Panc1 (cell line): ENCODE data around the gene CHST1.

Experiments used
- POLR2AphosphoS5 ChIP-seq: IDR thresholded peaks from 2 replicates; pipeline ENCODE4 v1.6.1; 2012; ENCODE audit warnings: mild to moderate bottlenecking, low read depth, low read length, moderate library complexity
- TCF7L2 ChIP-seq: IDR thresholded peaks from 2 replicates; pipeline ENCODE4 v1.6.1; 2011; ENCODE audit warnings: mild to moderate bottlenecking, low read depth, low read length, inconsistent platforms
- TF ChIP-seq, protein P1 (sequence below): fragments of 450-650 bp; IDR thresholded peaks from 2 replicates; pipeline ENCODE4 v1.5.1; 2017; ENCODE audit warnings: mild to moderate bottlenecking
- TF ChIP-seq, protein P2 (sequence below), 2 experiments: IDR thresholded peaks; 2 replicates each; pipeline ENCODE4 v1.6.1; 2011 to 2012; ENCODE audit warnings: low read depth in 2 of 2, control low read depth in 1 of 2, low read length in 1 of 2, mild to moderate bottlenecking in 1 of 2, moderate library complexity in 1 of 2; ENCODE audit not compliant: insufficient read depth in 1 of 2

DNA sequence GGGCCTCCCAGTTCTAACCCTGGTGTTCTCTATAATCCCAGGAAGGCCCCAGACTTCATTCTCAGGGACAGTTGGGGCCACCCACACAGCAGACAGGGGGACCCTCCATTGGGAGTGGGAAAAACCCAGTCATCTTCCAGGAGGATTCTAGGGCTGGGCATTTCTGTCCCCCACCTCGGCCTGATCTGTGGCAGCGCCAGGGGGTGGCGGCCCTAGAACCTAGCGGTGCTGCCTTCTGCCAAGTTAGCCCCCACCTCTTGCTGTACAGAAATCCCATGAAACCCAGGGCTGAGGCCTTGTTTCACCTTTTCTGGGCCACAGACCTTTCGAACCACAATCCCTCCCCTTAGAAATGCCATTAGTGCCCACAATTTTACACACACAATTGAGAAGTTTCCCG lies 9.6 kb downstream of the CHST1 start:
- TF ChIP-seq, protein P1, sequence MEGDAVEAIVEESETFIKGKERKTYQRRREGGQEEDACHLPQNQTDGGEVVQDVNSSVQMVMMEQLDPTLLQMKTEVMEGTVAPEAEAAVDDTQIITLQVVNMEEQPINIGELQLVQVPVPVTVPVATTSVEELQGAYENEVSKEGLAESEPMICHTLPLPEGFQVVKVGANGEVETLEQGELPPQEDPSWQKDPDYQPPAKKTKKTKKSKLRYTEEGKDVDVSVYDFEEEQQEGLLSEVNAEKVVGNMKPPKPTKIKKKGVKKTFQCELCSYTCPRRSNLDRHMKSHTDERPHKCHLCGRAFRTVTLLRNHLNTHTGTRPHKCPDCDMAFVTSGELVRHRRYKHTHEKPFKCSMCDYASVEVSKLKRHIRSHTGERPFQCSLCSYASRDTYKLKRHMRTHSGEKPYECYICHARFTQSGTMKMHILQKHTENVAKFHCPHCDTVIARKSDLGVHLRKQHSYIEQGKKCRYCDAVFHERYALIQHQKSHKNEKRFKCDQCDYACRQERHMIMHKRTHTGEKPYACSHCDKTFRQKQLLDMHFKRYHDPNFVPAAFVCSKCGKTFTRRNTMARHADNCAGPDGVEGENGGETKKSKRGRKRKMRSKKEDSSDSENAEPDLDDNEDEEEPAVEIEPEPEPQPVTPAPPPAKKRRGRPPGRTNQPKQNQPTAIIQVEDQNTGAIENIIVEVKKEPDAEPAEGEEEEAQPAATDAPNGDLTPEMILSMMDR = no peak
- TF ChIP-seq, protein P2, sequence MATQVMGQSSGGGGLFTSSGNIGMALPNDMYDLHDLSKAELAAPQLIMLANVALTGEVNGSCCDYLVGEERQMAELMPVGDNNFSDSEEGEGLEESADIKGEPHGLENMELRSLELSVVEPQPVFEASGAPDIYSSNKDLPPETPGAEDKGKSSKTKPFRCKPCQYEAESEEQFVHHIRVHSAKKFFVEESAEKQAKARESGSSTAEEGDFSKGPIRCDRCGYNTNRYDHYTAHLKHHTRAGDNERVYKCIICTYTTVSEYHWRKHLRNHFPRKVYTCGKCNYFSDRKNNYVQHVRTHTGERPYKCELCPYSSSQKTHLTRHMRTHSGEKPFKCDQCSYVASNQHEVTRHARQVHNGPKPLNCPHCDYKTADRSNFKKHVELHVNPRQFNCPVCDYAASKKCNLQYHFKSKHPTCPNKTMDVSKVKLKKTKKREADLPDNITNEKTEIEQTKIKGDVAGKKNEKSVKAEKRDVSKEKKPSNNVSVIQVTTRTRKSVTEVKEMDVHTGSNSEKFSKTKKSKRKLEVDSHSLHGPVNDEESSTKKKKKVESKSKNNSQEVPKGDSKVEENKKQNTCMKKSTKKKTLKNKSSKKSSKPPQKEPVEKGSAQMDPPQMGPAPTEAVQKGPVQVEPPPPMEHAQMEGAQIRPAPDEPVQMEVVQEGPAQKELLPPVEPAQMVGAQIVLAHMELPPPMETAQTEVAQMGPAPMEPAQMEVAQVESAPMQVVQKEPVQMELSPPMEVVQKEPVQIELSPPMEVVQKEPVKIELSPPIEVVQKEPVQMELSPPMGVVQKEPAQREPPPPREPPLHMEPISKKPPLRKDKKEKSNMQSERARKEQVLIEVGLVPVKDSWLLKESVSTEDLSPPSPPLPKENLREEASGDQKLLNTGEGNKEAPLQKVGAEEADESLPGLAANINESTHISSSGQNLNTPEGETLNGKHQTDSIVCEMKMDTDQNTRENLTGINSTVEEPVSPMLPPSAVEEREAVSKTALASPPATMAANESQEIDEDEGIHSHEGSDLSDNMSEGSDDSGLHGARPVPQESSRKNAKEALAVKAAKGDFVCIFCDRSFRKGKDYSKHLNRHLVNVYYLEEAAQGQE (IDR thresholded peaks at IDR 0.05; ENCODE audit: insufficient read depth in 1 of 2, low read depth in 2 of 2, low read length in 1 of 2) = no peak
- TF ChIP-seq POLR2AphosphoS5 (no peak), TCF7L2 (no peak)
